Renal cortex interstitium (tissue), 15 donors: ENCODE measurements around the gene MAP3K14. TPM values are rescaled to one million over a fixed set of nuclear protein-coding genes. Genes with fewer than 3 reads are reported as not detected.
A peak's percentile ranks its signal among the peaks of the same experiment; 100 is the strongest.
"Not testable (repeated sequence)": the region's sequence is repeated elsewhere in the genome, so short reads cannot be mapped to it uniquely, and the experiment has no call there.

Source experiments
- DNase-seq, 11 donors: peaks; one replicate each; pipeline ENCODE4 v3.0.0-alpha.2; 2013; ENCODE audit warnings: low read depth in 9 of 11, low spot score in 4 of 11; ENCODE audit errors: extremely low read depth in 1 of 11
- long read RNA-seq, 16 experiments: transcript quantifications; one replicate each; lab custom pipeline, GENCODE V29; 2026
- polyA plus RNA-seq, 3 donors: library from polyadenylated mRNA; unstranded; fragments of 120-200 nt; gene quantifications; one replicate each; pipeline ENCODE4 v1.2.1, GENCODE V29; 2013; ENCODE audit not compliant: insufficient read length in 3 of 3

Gene MAP3K14
- 1 to 10 TPM; 4.5 to 7.7 (median 5.1) TPM for polyA plus RNA-seq
- long read RNA-seq, donor 1 = 0 reads
- long read RNA-seq, donor 2, full-length matches to known transcripts = 1 of 1 reads
- long read RNA-seq, donor 2, partial matches to known transcripts = 0 of 1 reads
- long read RNA-seq, donor 2, other reads (novel, unspliced or antisense) = 0 of 1 reads
- long read RNA-seq, donor 3 = 0 reads
- long read RNA-seq, donor 4 = 0 reads
- long read RNA-seq, donor 5 = 0 reads
- long read RNA-seq, donor 6 = 0 reads
- long read RNA-seq, donor 7 = 0 reads
- long read RNA-seq, donor 8 = 0 reads
- long read RNA-seq, donor 9 = 0 reads
- long read RNA-seq, donor 10 = 0 reads
- long read RNA-seq, donor 11 = 0 reads
- long read RNA-seq, donor 12 = 0 reads
- long read RNA-seq, donor 13 = 0 reads
- long read RNA-seq, donor 14, partial matches to known transcripts = 0 of 1 reads
- long read RNA-seq, donor 14, other reads (novel, unspliced or antisense) = 0 of 1 reads
- long read RNA-seq, donor 15 = 0 reads
- long read RNA-seq, donor 16, full-length matches to known transcripts = 1 of 8 reads
- long read RNA-seq, donor 16, partial matches to known transcripts = 7 of 8 reads
- long read RNA-seq, donor 16, other reads (novel, unspliced or antisense) = 0 of 8 reads

DNA sequence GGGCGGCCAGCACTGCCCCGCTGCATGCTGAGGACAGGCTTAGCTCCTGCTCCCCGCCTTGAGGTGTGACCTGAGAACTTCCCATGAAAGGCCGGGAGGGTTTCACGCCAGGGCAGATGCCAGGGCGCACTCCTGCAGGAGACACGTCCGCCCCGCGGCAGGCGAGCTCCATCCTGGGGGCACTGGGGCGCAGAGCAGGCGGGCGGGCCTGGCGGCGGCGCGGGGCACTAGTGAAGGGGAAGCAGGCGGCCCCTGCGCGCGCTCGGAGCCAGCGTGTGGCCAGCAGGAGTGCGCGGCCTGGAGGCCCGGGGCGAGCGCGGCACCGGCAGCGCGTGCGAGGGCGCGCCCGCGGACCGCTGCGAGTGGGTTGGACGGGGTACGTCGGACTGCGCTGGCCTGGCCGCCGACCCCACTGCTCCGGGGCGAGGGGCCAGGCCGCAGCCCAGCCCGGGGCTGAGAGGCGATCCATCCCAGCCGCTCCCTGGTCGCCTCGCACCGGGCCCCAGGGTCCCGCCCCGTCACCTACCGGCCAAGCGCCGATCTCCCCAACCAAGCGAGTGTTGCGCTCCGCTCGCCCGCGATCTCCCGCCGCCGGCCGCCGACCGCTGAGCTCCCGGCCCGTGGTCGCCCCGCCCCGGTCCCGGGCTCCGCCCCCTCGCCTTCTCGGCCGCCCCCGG is at the start of gene MAP3K14:
TSS of gene MAP3K14 (minus strand) at position 587 of the 677 bp plus-strand sequence. CDS start 26,275 bp downstream, outside the sequence.
- DNase-seq = peak in 10 of 11 donors; percentile 24 to 76 (median 59)

GRCh38 chr17:45366049-45366448 is 49.2 kb upstream of the MAP3K14 start:
- DNase-seq = no peak

DNA sequence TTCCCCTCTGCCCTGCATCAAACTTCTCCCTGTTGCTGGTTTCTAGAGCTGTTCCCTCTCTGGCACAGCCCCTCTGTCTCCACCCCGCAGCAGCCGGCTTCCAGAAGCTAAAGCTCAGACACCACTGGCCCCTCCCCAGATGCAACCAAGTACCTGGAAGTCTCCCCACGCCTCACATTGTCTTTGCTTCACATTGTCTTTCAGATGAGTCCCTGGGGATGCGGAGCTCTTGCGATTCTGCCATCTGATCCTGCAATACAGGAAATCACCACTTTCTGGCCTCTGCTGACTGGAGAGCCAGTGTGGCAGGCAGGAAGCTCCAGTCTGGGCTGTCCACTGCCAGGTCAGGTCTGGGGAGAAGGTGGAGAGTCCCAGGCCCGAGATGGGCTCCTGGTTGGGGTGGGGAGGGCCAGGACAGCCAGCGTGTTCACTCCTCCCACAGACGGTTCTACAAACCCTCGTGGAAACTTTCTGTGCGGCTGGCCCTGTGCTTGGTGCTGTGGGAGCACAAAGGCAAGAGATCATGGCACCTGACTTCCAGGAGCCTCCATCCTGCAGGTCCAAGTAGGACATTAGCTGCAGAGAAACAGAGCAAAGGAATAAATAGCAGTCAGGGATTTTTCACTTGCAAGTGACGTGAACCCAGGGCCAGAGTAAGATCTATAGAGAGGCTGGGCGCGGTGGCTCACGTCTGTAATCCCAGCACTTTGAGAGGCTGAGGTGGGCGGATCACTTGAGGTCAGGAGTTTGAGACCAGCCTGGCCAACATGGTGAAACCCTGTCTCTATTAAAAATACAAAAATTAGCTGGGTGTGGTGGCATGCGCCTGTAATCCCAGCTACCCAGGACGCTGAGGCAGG is 47.9 kb upstream of the MAP3K14 start:
- DNase-seq = no peak

GRCh38 chr17:45363498-45363897 is 46.7 kb upstream of the MAP3K14 start:
- no peak for DNase-seq

- no peak for DNase-seq
Measured at GRCh38 chr17:45361976-45362375, 45.2 kb upstream of the MAP3K14 start.

- DNase-seq = no peak
Measured at GRCh38 chr17:45361451-45361850, 44.6 kb upstream of the MAP3K14 start.

GRCh38 chr17:45357364-45357997 is 40.7 kb upstream of the MAP3K14 start:
- no peak for DNase-seq

GRCh38 chr17:45355087-45355486 is 38.3 kb upstream of the MAP3K14 start:
- no peak for DNase-seq

GRCh38 chr17:45353043-45353442 is 36.2 kb upstream of the MAP3K14 start:
- no peak for DNase-seq

- no peak for DNase-seq
Measured at GRCh38 chr17:45351831-45352230, 35.0 kb upstream of the MAP3K14 start.

DNA sequence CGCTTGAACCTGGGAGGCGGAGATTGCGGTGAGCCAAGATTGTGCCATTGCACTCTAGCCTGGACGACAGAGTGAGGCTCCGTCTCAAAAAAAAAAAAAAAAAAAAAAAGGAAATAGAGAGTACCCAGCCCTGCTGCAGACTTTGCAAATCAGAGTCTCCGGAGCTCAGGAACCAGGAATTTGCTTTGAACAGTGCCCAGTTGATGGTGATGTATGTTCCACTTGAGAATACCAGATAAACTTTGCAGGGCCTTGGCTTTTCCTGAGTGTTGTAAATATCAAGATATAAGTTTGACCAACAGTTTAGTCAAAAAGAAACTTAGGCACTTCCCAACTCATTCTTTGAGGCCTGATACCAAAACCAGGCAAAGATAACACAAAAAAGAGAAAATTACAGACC is 30.6 kb upstream of the MAP3K14 start:
- no peak for DNase-seq

GRCh38 chr17:45346216-45347015 is 29.6 kb upstream of the MAP3K14 start:
- no peak for DNase-seq

- peak in 4 of 11 donors; percentile 31 to 69 (median 49) for DNase-seq
Measured at GRCh38 chr17:45345554-45346215, 28.9 kb upstream of the MAP3K14 start.

DNA sequence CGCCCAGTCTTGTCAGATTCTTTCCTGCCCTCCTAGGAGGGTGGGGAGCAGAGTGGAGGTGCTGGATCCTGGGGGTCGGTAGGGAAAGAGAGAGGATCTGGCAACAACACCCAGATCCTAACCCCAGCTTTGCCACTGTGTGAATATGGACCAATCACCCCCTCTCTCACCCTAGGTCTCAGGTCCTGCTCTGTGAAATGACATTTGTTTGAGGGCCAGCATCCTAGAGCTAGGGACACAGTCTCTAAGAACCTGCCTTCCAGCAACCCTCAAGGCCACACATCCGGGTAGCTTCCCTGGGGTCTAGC is 28.4 kb upstream of the MAP3K14 start:
- no peak for DNase-seq

DNA sequence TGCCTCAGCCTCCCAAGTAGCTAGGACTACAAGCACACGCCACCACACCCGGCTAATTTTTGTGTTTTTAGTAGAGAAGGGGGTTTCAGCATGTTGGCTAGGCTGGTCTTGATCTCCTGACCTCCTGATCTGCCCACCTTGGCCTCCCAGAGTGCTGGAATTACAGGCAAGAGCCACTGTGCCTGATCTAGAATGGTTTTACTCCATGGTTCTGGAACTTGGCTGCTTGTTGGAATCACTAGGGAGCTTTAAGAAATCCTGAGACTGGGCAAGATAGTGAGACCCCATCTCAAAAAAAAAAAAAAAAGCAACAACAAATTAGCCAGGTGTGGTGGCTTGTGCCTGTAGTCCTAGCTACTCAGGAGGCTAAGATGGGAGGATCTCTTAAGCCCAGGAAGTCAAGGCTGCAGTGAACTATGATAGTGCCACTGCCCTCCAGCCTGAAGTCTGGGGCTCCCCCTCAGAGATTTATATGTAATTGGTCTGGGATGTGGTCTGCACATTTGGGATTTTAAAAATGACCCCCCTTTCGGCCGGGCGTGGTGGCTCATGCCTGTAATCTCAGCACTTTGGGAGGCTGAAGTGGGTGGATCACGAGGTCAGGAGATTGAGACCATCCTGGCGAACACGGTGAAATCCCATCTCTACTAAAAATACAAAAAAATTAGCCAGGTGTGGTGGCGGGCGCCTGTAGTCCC is 27.3 kb upstream of the MAP3K14 start:
- not testable (repeated sequence) for DNase-seq

DNA sequence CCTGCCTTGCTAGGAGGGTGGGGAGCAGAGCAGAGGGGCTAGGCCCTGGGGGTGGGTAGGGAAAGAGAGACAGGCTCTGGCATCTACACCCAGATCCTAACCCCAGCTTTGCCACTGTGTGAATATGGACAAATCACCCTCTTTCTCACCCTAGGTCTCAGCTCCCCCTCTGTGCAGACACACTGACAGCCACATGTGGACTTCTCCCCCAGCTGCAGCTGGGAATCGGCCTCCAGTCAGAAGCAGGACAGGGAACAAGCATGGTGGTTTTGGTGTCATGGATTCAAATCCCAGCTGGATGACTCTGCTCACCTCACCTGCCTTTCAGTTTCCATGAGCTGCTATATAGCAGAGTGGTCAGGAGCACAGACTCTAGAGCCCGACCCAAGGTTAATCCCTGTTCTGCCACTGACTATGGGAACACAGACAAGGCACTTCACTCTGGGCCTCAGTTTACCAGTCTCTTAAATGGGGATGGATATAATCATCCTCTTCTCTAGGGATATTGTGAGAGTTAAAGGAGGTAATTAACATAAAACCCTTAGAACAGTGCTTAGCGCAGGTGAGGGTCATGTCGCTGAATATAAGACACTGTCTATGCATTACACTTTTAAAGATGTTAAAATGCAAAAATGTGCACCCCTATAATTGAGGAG is 26.2 kb upstream of the MAP3K14 start:
- no peak for DNase-seq
